GM23338 (cell line): ENCODE data around the gene ZNF761. TPM values are rescaled to one million over a fixed set of nuclear protein-coding genes. Genes with fewer than 3 reads are reported as not detected.
"Not testable (repeated sequence)": the region's sequence is repeated elsewhere in the genome, so short reads cannot be mapped to it uniquely, and the experiment has no call there.

ENCODE experiments used
- ATAC-seq: fragments of 200-7000 bp; cut with Tn5 transposase; 3 replicates; pipeline ENCODE4 v1.9.1; 2020
- DNase-seq: peaks from one replicate; pipeline ENCODE4 v3.0.0-alpha.2; 2015; ENCODE audit warnings: low spot score
- H2AFZ ChIP-seq: fragments of 200-600 bp; sonication (generic); 2 replicates; pipeline ENCODE4 v1.8.0; 2016; ENCODE audit warnings: antibody characterized with exemption, mild to moderate bottlenecking, moderate library complexity
- H3F3A ChIP-seq: fragments of 200-600 bp; sonication (generic); replicated peaks from 2 replicates; pipeline ENCODE4 v1.8.0; 2017; ENCODE audit warnings: antibody characterized with exemption, mixed run types, low read depth
- H3K27ac ChIP-seq: fragments of 200-600 bp; sonication (generic); 2 replicates; pipeline ENCODE4 v1.6.1; 2016; ENCODE audit warnings: low read depth
- H3K27me3 ChIP-seq: fragments of 200-600 bp; sonication (generic); 2 replicates; pipeline ENCODE4 v1.8.0; 2016; ENCODE audit warnings: mild to moderate bottlenecking, mixed run types, moderate library complexity; ENCODE audit not compliant: insufficient read depth
- H3K36me3 ChIP-seq: fragments of 200-600 bp; sonication (generic); 2 replicates; pipeline ENCODE4 v1.8.0; 2016; ENCODE audit warnings: mild to moderate bottlenecking; ENCODE audit not compliant: insufficient read depth
- H3K4me1 ChIP-seq: fragments of 200-600 bp; sonication (generic); 2 replicates; pipeline ENCODE4 v1.8.0; 2016; ENCODE audit warnings: mild to moderate bottlenecking, moderate library complexity; ENCODE audit not compliant: insufficient read depth
- H3K4me2 ChIP-seq: fragments of 200-600 bp; sonication (generic); 2 replicates; pipeline ENCODE4 v1.7.1; 2017; ENCODE audit warnings: mixed run types
- H3K4me3 ChIP-seq: fragments of 200-600 bp; sonication (generic); 2 replicates; pipeline ENCODE4 v1.6.1; 2016; ENCODE audit warnings: mixed run types
- H3K79me2 ChIP-seq: fragments of 200-600 bp; sonication (generic); replicated peaks from 2 replicates; pipeline ENCODE4 v1.8.0; 2017; ENCODE audit warnings: mild to moderate bottlenecking; ENCODE audit not compliant: insufficient read depth
- H3K9me2 ChIP-seq: fragments of 200-600 bp; sonication (generic); 2 replicates; pipeline ENCODE4 v1.8.0; 2017; ENCODE audit not compliant: insufficient read depth
- H4K20me1 ChIP-seq: fragments of 200-600 bp; sonication (generic); replicated peaks from 2 replicates; pipeline ENCODE4 v1.8.0; 2017; ENCODE audit warnings: mild to moderate bottlenecking; ENCODE audit not compliant: insufficient read depth
- H3K27ac Mint-ChIP-seq: 2 replicates; pipeline ENCODE4 v1.8.0; 2020; ENCODE audit warnings: inconsistent platforms, mild to moderate bottlenecking, moderate library complexity, mixed read lengths
- H3K27me3 Mint-ChIP-seq: 3 replicates; pipeline ENCODE4 v1.8.0; 2022; ENCODE audit warnings: low read depth, mild to moderate bottlenecking, moderate library complexity, mixed read lengths, inconsistent platforms; ENCODE audit not compliant: insufficient read depth, poor library complexity
- H3K36me3 Mint-ChIP-seq: 3 replicates; pipeline ENCODE4 v1.8.0; 2021; ENCODE audit warnings: low read depth, mild to moderate bottlenecking, inconsistent platforms, moderate library complexity, mixed read lengths
- H3K4me1 Mint-ChIP-seq: 3 replicates; pipeline ENCODE4 v1.8.0; 2020; ENCODE audit warnings: mild to moderate bottlenecking, inconsistent platforms, mixed read lengths
- H3K4me3 Mint-ChIP-seq: 3 replicates; pipeline ENCODE4 v1.8.0; 2021; ENCODE audit warnings: moderate library complexity, mild to moderate bottlenecking, inconsistent platforms, mixed read lengths
- H3K9me3 Mint-ChIP-seq: 3 replicates; pipeline ENCODE4 v1.8.0; 2020; ENCODE audit warnings: moderate library complexity, mild to moderate bottlenecking, inconsistent platforms, mixed read lengths
- polyA plus RNA-seq: library from polyadenylated mRNA; unstranded; fragments of >200 nt; fragmentation: Nextera tagmentation; extraction: Ambion mirVana; gene quantifications from 2 replicates; pipeline ENCODE4 v1.2.1, GENCODE V29; 2016
- total RNA-seq: library from RNA; depleted of rRNA; stranded (reverse); fragments of >200 nt; shearing (Covaris generic); gene quantifications from 2 replicates; pipeline ENCODE4 v1.2.3, GENCODE V29; 2014
- TF ChIP-seq, protein P1 (sequence below), 2 experiments: fragments of 200-600 bp in 1 of 2; sonication (generic) in 1 of 2; conservative IDR thresholded peaks; 2 replicates each; pipeline versions ENCODE4 v1.5.1 to v1.6.1; 2016 to 2017; ENCODE audit warnings: antibody characterized with exemption in 2 of 2, low read depth in 2 of 2, mild to moderate bottlenecking in 2 of 2, moderate library complexity in 1 of 2

Gene ZNF761
- total and polyA plus RNA-seq, 2 experiments from 2014 or later = 17.1 to 40.1 TPM

DNA sequence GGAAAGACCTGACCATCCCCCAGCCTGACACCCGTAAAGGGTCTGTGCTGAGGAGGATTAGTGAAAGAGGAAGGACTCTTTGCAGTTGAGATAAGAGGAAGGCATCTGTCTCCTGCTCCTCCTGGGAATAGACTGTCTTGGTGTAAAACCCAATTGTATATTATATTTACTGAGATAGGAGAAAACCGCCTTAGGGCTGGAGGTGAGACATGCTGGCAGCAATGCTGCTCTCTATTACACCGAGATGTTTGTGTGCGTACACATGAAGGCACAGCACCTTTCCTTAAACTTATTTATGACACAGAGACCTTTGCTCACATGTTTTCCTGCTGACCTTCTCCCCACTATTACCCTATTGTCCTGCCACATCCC is 66.2 kb downstream of the ZNF761 start:
- ATAC-seq, DNase-seq, H3K4me2 ChIP-seq, H3K4me3 Mint-ChIP-seq, H3K27me3 ChIP-seq, H3K27me3 Mint-ChIP-seq, H3K4me3 ChIP-seq, H3F3A ChIP-seq, H3K9me3 Mint-ChIP-seq, H3K4me1 Mint-ChIP-seq, H3K27ac Mint-ChIP-seq, H3K27ac ChIP-seq, H3K79me2 ChIP-seq, H3K36me3 ChIP-seq, H3K4me1 ChIP-seq, H3K9me2 ChIP-seq, H4K20me1 ChIP-seq: not testable (repeated sequence)
- H3K36me3 Mint-ChIP-seq = peaks cover 21% of the 10 kb centered on the region
- peak overlapping the region; percentile 69; the same call in 1 of the 2 replicates for H2AFZ ChIP-seq

DNA sequence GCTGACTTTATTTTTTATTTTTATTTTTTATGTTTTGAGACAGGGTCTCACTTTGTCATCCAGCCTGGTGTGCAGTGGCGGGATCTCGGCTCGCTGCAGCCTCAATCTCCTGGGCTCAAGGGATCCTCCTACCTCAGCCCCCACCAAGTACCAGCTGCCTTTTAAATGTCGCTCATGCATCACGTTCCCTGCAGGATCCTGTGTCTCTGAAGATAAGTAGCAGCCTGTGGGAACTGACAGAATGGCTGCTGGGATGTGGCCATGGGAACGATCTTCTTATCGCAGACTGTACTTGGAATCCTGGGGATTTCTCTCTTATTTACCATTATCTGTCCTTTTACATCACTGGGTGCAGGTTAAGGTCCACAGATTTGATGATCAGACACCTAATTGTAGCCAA is 71.4 kb downstream of the ZNF761 start:
- not testable (repeated sequence) for DNase-seq, H3K27ac Mint-ChIP-seq
- peak overlapping the region; percentile 72; the same call in 1 of the 2 replicates for H3K4me2 ChIP-seq

DNA sequence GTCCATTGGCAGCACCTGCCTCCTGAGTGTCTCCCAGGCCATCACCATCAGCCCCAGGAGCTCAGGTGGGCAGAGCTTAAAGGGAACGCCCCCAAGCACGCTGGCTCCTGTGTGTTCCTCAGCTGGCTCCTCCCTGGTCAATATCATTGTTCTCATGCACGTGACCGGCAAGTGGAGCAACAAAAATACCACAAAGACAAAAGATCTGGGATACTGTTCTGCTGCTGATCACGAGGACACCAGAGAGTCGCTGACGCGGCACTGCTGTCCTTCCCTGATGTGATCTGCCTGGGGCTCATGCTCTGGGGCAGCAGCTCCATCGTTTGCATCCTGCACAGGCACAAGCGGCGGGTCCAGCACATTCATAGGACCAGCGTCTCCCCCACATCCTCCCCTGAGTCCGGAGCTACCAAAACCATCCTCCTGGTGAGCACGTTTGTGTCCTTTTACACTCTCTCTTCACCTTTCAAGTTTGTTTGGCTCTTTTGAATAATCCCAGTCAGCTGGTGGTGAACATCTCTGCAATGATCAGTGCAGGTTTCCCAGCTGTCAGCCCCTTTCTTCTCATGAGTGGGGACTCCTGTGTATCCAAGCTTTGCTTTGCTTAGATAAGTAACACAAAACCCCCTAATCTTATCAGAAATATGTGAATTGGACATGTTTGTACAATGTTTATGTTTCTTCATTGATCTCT is 72.0 kb downstream of the ZNF761 start:
- H4K20me1 ChIP-seq, H2AFZ ChIP-seq, H3F3A ChIP-seq, H3K79me2 ChIP-seq, H3K36me3 ChIP-seq, H3K27ac Mint-ChIP-seq, H3K27ac ChIP-seq, H3K9me3 Mint-ChIP-seq, H3K36me3 Mint-ChIP-seq, H3K27me3 ChIP-seq, H3K9me2 ChIP-seq: not testable (repeated sequence)
- peak overlapping the region; percentile 71 for H3K4me3 Mint-ChIP-seq
- ATAC-seq = peak; percentile 93
- peak overlapping the region; percentile 63 for H3K4me2 ChIP-seq
- peak; percentile 72 for DNase-seq
- H3K4me1 ChIP-seq = peaks cover 21% of the 10 kb centered on the region; the same call in 1 of the 2 replicates
- peak overlapping the region; percentile 40 for H3K4me3 ChIP-seq
- H3K4me1 Mint-ChIP-seq = peaks cover 20% of the 10 kb centered on the region
- peaks cover 14% of the 10 kb centered on the region for H3K27me3 Mint-ChIP-seq

More for the DNA sequence above, 71.4 kb downstream of the ZNF761 start:
- H3K27me3 Mint-ChIP-seq = peaks cover 17% of the 10 kb centered on the region
- not testable (repeated sequence) for H3K9me2 ChIP-seq, H3F3A ChIP-seq, H3K27me3 ChIP-seq, H2AFZ ChIP-seq, H3K36me3 Mint-ChIP-seq, H3K9me3 Mint-ChIP-seq, H3K79me2 ChIP-seq, H3K36me3 ChIP-seq, ATAC-seq, H4K20me1 ChIP-seq
- peaks cover 20% of the 10 kb centered on the region for H3K4me1 Mint-ChIP-seq
- H3K4me1 ChIP-seq = peaks cover 21% of the 10 kb centered on the region; the same call in 1 of the 2 replicates
- 0 out of 3 replicates have a peak overlapping the region, but pooled peaks have one; percentile 21 for H3K4me3 Mint-ChIP-seq
- H3K4me3 ChIP-seq = peak overlapping the region; percentile 40
- peak overlapping the region; percentile 78; the same call in 1 of the 2 replicates for H3K27ac ChIP-seq

DNA sequence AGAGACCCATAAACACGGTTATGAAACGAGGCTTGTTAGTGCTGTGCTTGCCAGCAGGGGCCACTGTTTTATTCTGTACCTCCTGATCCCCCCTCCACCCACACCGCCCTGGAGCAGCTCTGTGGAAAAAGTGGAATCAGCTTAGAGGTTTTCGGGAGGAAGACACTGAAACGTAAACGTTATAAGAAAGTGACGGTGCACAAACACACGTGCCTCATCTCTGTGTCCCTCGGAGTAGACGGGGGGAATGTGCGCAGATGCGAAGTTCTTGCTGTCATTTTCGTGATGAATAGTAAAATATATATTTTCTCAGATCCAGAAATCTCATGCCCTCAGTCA is 72.5 kb downstream of the ZNF761 start:
- H3K4me2 ChIP-seq = peak overlapping the region; percentile 63
- H3K27me3 Mint-ChIP-seq = peaks cover 14% of the 10 kb centered on the region
- peak overlapping the region; percentile 40 for H3K4me3 ChIP-seq
- H3K9me3 Mint-ChIP-seq, H3K36me3 ChIP-seq, H3K79me2 ChIP-seq, H3F3A ChIP-seq, H3K27ac ChIP-seq, H2AFZ ChIP-seq, H3K9me2 ChIP-seq, H3K27me3 ChIP-seq, H4K20me1 ChIP-seq, H3K27ac Mint-ChIP-seq, H3K36me3 Mint-ChIP-seq: not testable (repeated sequence)
- TF ChIP-seq, protein P1, sequence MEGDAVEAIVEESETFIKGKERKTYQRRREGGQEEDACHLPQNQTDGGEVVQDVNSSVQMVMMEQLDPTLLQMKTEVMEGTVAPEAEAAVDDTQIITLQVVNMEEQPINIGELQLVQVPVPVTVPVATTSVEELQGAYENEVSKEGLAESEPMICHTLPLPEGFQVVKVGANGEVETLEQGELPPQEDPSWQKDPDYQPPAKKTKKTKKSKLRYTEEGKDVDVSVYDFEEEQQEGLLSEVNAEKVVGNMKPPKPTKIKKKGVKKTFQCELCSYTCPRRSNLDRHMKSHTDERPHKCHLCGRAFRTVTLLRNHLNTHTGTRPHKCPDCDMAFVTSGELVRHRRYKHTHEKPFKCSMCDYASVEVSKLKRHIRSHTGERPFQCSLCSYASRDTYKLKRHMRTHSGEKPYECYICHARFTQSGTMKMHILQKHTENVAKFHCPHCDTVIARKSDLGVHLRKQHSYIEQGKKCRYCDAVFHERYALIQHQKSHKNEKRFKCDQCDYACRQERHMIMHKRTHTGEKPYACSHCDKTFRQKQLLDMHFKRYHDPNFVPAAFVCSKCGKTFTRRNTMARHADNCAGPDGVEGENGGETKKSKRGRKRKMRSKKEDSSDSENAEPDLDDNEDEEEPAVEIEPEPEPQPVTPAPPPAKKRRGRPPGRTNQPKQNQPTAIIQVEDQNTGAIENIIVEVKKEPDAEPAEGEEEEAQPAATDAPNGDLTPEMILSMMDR (conservative IDR thresholded peaks at IDR 0.05; ENCODE audit: low read depth in 2 of 2) = peak; percentile 32 to 53
- peak; percentile 65 for DNase-seq
- ATAC-seq = peak; percentile 88
- peaks cover 20% of the 10 kb centered on the region for H3K4me1 Mint-ChIP-seq
- peaks cover 21% of the 10 kb centered on the region; the same call in 1 of the 2 replicates for H3K4me1 ChIP-seq
- peak overlapping the region; percentile 71 for H3K4me3 Mint-ChIP-seq
